ENCODE results near the gene DRG2.

DRG2 gene

DNA sequence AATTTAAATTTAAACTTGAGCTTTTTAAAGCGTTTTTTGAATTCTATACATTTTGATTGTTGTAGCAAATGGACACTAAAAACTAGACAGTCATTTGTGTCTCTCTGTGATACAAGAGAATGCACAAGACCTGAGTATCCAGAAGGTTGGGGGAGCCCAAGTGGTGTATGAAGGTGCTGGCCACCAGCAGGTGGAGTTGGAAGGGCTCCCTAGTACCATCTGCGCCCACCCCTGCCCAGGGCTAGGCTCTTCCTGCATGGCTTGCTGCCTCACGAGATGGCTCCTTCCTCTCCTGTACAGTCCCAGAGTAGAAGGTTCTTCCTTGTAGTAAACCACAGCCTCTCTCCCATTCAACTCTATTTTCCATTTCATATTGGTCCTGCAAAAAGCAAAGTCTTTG, 31.5 kb upstream of the DRG2 start:
- ChIA-PET POLR2A (no interaction called here), CTCF (no interaction called here)
- no peak for DNase-seq (ENCODE audit: extremely low spot score)
- TF ChIP-seq BHLHE40 (IDR thresholded peaks at IDR 0.05; ENCODE audit: borderline replicate concordance) = no peak
- no peak for TF ChIP-seq CTBP1 (IDR thresholded peaks at IDR 0.05; ENCODE audit: borderline replicate concordance)
- TF ChIP-seq ARNT (IDR thresholded peaks at IDR 0.05) = no peak
- no peak for TF ChIP-seq FOXK2 (IDR thresholded peaks at IDR 0.05)
- TF ChIP-seq SUZ12 (IDR thresholded peaks at IDR 0.05) = no peak
- no peak for TF ChIP-seq L3MBTL2 (conservative IDR thresholded peaks at IDR 0.05)
- TF ChIP-seq SP1 (IDR thresholded peaks at IDR 0.05) = no peak
- TF ChIP-seq FOXA1 (IDR thresholded peaks at IDR 0.05) = no peak
- TF ChIP-seq TARDBP (IDR thresholded peaks at IDR 0.05) = no peak
- TF ChIP-seq FOXM1 (IDR thresholded peaks at IDR 0.05; ENCODE audit: borderline replicate concordance) = no peak
- no peak for TF ChIP-seq NFRKB (IDR thresholded peaks at IDR 0.05)

- POLR2A ChIA-PET = interaction anchor here (1.9 kb wide), 1 partner anchor 11 kb away, joined by 9 read pairs; no protein-coding TSS in a partner anchor
- CTCF ChIA-PET = no interaction called here
- no peak for DNase-seq (ENCODE audit: extremely low spot score)
- TF ChIP-seq LEF1 (IDR thresholded peaks at IDR 0.05; ENCODE audit: borderline replicate concordance) (no peak), NFRKB (IDR thresholded peaks at IDR 0.05) (no peak), ELF4 (IDR thresholded peaks at IDR 0.05) (no peak), FOXK2 (IDR thresholded peaks at IDR 0.05) (no peak), ARNT (IDR thresholded peaks at IDR 0.05) (no peak), HDGF (IDR thresholded peaks at IDR 0.05; ENCODE audit: borderline replicate concordance) (no peak)
These were observed 28.5 kb upstream of the DRG2 start for GRCh38 chr17:18059283-18059682.

DNA sequence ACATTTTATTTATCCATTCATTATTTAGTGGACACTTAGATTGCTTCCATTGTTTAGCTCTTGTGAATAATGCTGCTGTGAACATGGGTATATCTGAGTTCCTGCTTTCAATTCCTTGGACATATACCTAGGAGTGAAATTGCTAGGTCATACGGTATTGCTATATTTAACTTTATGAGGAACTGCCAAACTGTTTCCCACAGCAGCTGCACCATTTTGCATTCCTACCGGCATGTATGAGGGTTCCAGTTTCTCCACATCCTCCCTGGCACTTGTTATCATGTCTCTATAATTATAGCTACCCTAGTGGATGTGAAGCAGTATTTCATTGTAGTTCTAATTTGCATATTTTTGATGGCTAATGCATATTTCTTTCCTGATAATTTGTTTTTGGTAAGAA, 23.7 kb upstream of the DRG2 start:
- CTCF ChIA-PET = no interaction called here
- no peak for DNase-seq (ENCODE audit: extremely low spot score)
- TF ChIP-seq NFRKB (IDR thresholded peaks at IDR 0.05) (no peak), CTBP1 (IDR thresholded peaks at IDR 0.05; ENCODE audit: borderline replicate concordance) (no peak), LEF1 (IDR thresholded peaks at IDR 0.05; ENCODE audit: borderline replicate concordance) (no peak), FOXA1 (IDR thresholded peaks at IDR 0.05) (no peak), HDGF (IDR thresholded peaks at IDR 0.05; ENCODE audit: borderline replicate concordance) (no peak), BHLHE40 (IDR thresholded peaks at IDR 0.05; ENCODE audit: borderline replicate concordance) (no peak), L3MBTL2 (conservative IDR thresholded peaks at IDR 0.05) (no peak)
- POLR2A ChIA-PET = no interaction called here

DNA sequence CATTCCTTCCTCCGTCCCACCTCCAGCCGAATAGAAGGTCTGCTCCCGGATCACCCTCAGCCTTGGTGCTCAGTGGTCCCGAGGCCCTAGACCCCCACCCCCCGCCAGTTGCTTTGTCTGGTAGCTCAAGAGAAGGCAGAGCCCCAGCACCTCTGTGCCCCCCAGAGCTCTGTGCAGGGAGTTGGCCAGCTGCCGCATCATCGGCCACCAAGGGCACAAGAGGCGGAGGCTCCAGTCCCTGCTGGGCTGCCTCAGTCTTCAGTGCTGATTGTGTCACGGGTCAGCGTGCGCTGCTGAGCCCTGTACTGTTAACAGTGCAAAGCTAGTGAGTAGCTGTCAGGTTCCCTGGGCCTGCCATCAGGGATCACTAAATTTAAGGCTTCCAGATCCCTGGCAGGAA, 22.2 kb upstream of the DRG2 start:
- POLR2A ChIA-PET = no interaction called here
- CTCF ChIA-PET = interaction anchor here (0.6 kb wide), 1 partner anchor 14 kb away, joined by 3 read pairs; no protein-coding TSS in a partner anchor
- TF ChIP-seq L3MBTL2 (conservative IDR thresholded peaks at IDR 0.05) (no peak), FOXA1 (IDR thresholded peaks at IDR 0.05) (no peak), SUZ12 (IDR thresholded peaks at IDR 0.05) (no peak), LEF1 (IDR thresholded peaks at IDR 0.05; ENCODE audit: borderline replicate concordance) (no peak), ZNF384 (IDR thresholded peaks at IDR 0.05) (no peak), BHLHE40 (IDR thresholded peaks at IDR 0.05; ENCODE audit: borderline replicate concordance) (no peak), FOXK2 (IDR thresholded peaks at IDR 0.05) (no peak), CTBP1 (IDR thresholded peaks at IDR 0.05; ENCODE audit: borderline replicate concordance) (no peak), ELF4 (IDR thresholded peaks at IDR 0.05) (no peak), HDGF (IDR thresholded peaks at IDR 0.05; ENCODE audit: borderline replicate concordance) (no peak), FOXM1 (IDR thresholded peaks at IDR 0.05; ENCODE audit: borderline replicate concordance) (no peak), ARNT (IDR thresholded peaks at IDR 0.05) (no peak), PKNOX1 (IDR thresholded peaks at IDR 0.05) (no peak), SP1 (IDR thresholded peaks at IDR 0.05) (no peak), NFRKB (IDR thresholded peaks at IDR 0.05) (no peak), TARDBP (IDR thresholded peaks at IDR 0.05) (no peak)
- no peak for DNase-seq (ENCODE audit: extremely low spot score)

DNA sequence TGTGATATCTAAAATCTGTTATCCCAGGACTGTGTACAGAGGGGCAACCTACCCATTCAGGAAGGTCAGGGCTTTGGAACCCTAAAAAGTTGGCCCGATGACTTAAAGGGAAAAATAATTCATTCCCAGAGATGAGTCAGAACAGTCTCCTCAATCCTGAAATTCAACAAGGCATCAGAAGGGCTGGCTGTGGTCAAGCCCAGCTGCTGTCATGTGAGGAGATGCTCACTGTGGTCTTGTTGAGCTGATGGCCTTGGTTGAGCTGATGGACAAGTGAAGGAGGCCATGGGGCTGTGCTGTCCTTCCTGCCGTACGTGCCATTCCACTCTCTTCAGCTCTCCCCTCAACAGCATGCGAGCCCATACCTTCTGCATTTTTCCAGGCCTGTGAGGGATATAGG, 20.9 kb upstream of the DRG2 start:
- TF ChIP-seq SP1 (IDR thresholded peaks at IDR 0.05) (no peak), FOXA1 (IDR thresholded peaks at IDR 0.05) (no peak), FOXM1 (IDR thresholded peaks at IDR 0.05; ENCODE audit: borderline replicate concordance) (no peak), SUZ12 (IDR thresholded peaks at IDR 0.05) (no peak), CTBP1 (IDR thresholded peaks at IDR 0.05; ENCODE audit: borderline replicate concordance) (no peak), HDGF (IDR thresholded peaks at IDR 0.05; ENCODE audit: borderline replicate concordance) (no peak), PKNOX1 (IDR thresholded peaks at IDR 0.05) (no peak), ARNT (IDR thresholded peaks at IDR 0.05) (no peak), FOXK2 (IDR thresholded peaks at IDR 0.05) (no peak)
- no peak for DNase-seq (ENCODE audit: extremely low spot score)
- ChIA-PET POLR2A (no interaction called here), CTCF (no interaction called here)

GRCh38 chr17:18069101-18069500, 18.6 kb upstream of the DRG2 start:
- POLR2A ChIA-PET = no interaction called here
- no peak for DNase-seq (ENCODE audit: extremely low spot score)
- CTCF ChIA-PET = no interaction called here
- TF ChIP-seq ARNT (IDR thresholded peaks at IDR 0.05) = no peak
- no peak for TF ChIP-seq SP1 (IDR thresholded peaks at IDR 0.05)
- no peak for TF ChIP-seq BHLHE40 (IDR thresholded peaks at IDR 0.05; ENCODE audit: borderline replicate concordance)
- no peak for TF ChIP-seq FOXM1 (IDR thresholded peaks at IDR 0.05; ENCODE audit: borderline replicate concordance)

DNA sequence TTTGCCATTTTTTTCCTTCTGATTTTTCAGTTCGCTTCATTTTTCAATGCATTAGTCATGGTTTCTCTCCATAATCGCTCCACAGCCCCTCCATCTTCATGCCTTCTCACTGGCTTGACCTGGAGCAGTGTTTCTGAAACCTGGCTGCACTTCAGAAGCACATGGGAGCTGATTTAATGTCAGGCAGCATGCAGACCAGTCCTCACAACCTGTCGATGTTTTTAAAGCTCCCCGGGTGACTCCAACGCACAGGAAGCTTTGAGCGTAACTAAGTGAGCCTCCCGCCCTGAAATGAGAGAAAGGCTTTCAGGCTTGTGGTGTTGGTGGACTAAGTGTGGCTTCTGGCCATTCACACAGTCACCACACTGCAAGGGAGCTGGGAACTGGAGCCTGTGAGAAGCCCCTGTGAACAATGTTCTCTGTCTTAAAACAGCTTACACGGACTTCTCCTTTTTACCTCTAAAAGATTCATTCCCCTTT, 16.8 kb upstream of the DRG2 start:
- peak; percentile 64 for TF ChIP-seq L3MBTL2 (conservative IDR thresholded peaks at IDR 0.05)
- TF ChIP-seq PKNOX1 (IDR thresholded peaks at IDR 0.05) = no peak
- no peak for TF ChIP-seq FOXM1 (IDR thresholded peaks at IDR 0.05; ENCODE audit: borderline replicate concordance)
- ChIA-PET POLR2A (interaction anchor here (0.6 to 2.2 kb wide), 5 partner anchors 8 to 235 kb away, joined by 3 to 9 read pairs (median 4); partner anchors contain the start of gene DRG2), CTCF (no interaction called here)
- DNase-seq (ENCODE audit: extremely low spot score) = peak; percentile 35

Data from HEK293T (cell line).